GM21825 (cell line): ENCODE results near the gene PKP2.
A peak's percentile ranks its signal among the peaks of the same experiment; 100 is the strongest.

ENCODE experiments used
- ATAC-seq: cut with Tn5 transposase; IDR thresholded peaks from one replicate; pipeline ENCODE4 v1.9.1; 2021; ENCODE audit warnings: mild to moderate bottlenecking, moderate library complexity; ENCODE audit not compliant: unreplicated experiment

PKP2 gene

DNA sequence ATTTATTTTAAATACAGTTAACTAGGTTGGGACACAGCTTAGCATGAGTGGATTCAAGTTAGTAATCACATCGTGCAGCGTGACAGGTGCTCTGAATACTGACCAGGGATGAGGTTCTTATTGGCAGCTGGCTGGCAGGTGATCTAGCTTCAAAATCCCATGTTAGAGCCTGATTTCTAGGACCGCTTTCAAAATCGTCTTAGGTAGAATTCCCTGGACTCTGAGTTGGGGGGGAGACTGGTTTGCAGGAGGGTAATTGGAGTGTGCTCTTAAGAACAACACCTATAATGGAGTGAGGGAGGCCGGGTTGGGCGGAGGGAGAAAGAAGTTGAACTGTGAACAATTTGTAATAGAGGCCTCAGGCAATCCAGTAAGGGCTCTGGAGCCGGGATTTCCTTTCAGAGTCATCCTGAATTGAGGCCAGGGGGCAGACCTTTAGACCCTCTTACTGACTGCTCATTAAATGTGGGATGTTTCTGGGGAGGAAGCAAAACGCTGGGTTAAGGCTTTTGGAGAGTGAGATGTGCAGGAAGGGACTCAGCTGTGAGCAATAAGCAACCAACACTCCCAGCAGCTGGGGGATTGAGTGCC, 140.0 kb downstream of the PKP2 start:
- ATAC-seq, result no peak

DNA sequence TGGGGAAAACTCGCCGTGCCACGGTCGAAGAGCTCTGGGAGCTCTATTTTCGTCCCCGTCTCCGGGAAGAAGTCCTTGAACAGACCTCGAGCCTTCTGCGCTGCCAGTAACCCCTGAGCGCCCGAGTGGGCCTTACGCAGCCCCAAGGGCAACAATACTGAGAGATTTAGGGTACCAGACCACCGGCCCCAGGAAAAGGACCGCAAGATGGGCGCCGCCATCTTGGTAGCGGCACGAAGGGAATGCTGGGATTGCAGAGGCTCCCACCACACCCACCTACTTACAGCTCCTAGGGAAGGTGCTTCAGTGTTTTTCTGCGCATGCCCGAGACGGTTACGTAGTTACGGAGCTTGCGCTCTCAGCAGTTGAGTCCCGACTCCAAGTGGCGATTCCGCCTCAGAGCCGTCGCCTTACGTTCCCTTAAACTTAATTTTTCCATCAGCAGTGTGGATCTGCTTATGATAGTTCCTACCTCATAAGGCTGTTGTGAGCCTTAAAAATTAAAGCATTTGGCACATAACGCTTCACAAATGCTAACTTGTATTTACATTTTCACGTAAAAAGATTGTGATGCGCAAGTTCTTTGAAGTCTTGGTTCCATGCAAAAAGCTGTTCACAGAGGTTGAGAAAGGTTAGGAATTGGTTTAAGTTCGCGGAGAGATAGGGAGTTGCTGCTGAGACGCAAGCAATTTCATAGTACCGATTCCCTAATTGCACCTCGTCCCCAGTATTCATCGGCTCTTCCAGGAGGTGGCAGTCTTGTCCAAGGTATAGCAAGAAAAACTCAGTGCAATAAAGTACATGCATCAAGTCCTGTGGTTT, 140.7 kb downstream of the PKP2 start, which contains the start of gene YARS2:
Gene YARS2 (minus strand): TSS at position 244 of the 822 bp plus-strand sequence. CDS start 23 bp downstream, at position 221.
- peak; percentile 87 for ATAC-seq

DNA sequence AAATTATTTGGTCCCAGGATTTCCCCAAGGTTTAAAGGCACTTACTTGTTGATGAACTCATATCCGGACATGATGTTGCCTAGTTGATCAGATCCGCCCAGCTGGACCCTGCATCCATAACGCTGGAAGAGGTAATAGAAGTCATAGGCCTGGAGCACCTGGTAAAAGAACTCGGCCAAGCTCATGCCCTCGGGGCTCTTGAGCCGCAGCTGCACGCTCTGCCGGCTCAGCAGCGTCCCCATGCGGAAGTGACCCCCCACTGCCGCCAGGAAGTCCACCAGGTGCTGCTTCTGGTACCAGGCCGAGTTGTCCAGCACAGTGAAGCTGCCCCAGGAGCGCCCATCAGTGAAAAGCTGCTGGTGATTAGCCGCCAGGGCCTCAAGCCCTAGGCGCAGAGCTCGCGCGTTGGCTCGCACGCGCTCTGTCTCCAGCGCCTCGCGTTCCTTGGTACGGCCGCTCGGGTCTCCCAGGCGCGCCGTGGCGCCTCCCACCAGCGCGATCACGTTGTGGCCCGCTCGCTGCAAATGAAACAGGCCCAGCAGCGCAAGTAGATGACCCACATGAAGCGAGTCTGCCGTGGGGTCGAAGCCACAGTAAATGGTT, 141.4 kb downstream of the PKP2 start:
- ATAC-seq, result peak; percentile 71

DNA sequence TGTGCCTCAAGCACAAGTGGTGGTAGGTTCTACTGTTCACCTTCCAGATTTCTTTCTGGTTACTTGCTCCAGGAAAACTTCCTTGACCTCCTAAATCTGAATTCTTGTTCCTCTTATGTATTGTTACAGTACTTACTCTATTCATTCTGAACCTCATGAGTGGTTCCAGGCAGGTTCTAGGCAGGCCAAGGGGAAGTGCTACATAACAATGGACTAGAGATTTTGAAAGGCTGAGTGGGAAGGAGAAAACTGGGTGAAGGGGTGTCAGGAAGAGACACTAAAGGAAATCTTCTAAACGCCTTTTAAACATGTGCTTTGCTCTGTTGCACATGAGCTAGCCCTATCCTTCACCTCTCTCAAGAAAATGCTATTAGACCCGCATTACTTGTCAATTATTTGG, 142.5 kb downstream of the PKP2 start:
- no peak for ATAC-seq

DNA sequence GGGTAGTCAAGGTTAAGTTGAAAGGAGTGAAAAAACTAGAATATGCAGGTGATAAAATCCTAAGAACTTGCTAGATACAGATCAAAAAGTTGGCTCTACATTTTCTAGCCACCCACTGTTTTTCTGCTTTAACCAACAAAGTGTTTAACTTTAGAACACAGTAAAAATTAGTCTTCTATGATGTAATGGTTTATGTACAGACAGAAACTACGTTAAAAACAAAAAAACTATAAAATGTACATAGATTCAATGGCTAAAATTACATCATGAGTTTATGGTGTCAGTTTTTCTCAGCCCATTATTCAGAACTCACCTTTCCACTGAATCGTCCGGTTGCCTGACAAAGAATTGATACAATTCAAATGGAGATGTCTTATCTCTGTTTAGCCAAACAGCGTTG, 143.0 kb downstream of the PKP2 start:
- ATAC-seq, result no peak

DNA sequence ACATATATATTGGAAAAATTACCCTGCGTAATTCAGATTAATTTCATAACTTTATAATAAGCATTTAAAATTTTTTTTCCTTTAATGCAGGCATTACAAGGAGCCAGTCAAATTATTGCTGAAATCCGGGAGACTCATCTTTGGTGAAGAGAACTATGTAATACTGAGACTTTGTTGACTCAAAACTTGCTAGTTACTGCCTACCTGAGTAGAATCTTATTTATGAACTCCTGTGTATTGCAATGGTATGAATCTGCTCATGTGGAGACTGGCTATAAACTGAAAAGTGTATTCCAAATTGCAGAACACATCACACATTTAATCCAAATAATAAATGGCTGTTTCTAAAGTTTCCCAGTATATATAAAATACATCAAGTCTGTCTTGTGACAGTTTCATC, 153.3 kb downstream of the PKP2 start:
- ATAC-seq, result no peak

DNA sequence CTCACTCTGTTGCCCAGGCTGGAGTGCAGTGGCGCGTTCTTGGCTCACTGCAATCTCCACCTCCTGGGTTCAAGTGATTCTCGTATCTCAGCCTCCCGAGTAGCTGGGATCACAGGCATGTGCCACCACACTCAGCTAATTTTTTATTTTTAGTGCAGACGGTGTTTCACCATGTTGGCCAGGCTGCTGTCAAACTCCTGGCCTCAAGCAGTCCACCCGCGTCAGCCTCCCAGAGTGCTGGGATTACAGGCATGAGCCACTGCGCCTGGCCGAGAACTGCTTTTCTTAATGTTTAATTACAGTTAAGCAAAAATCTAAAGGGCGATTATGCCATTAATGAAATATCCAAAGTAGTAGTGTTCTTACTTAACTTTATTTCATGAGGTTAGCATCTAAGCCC, 154.4 kb downstream of the PKP2 start:
- no peak for ATAC-seq
